ENCODE data around the gene CDC42BPB. TPM values are rescaled to one million over a fixed set of nuclear protein-coding genes. Genes with fewer than 3 reads are reported as not detected.

The CDC42BPB gene
- total RNA-seq, 1 experiment from 2014 or later: 103 TPM

- Histone ChIP-seq H3K56ac (ENCODE audit: insufficient read length, low read depth, low read length) (no peak overlapping the region), H4K5ac (ENCODE audit: insufficient read length, low read depth, low read length) (no peak overlapping the region), H3K4ac (ENCODE audit: low read depth, low read length) (no peak overlapping the region), H3K14ac (ENCODE audit: insufficient read depth, low read length) (peak overlapping the region; percentile 26), H2BK5ac (ENCODE audit: insufficient read length, low read length) (no peak overlapping the region), H3T11ph (ENCODE audit: low read length) (no peak overlapping the region), H3K27me3 (ENCODE audit: insufficient read depth, low read length) (no peaks in the 10 kb centered on the region), H3K23ac (ENCODE audit: insufficient read length, low read depth, low read length) (no peak overlapping the region), H3K9me3 (ENCODE audit: control insufficient read depth, low read depth, low read length) (no peaks in the 10 kb centered on the region), H3K9ac (ENCODE audit: extremely low read depth, insufficient read length, low read length) (peak overlapping the region; percentile 50), H2BK20ac (ENCODE audit: low read depth, low read length, poor library complexity, severe bottlenecking) (no peak overlapping the region), H3K4me1 (ENCODE audit: insufficient read depth, low read length) (no peaks in the 10 kb centered on the region; the same call in 1 of the 2 replicates), H4K20me1 (ENCODE audit: control insufficient read depth, insufficient read depth, insufficient read length) (no peaks in the 10 kb centered on the region), H4K91ac (ENCODE audit: insufficient read length, low read depth, low read length) (no peak overlapping the region), H3K18ac (ENCODE audit: insufficient read length, low read depth, low read length) (no peak overlapping the region), H2BK15ac (ENCODE audit: low read depth, low read length) (no peak overlapping the region), H3K4me2 (ENCODE audit: insufficient read depth, insufficient read length, low read length) (peak overlapping the region; percentile 61), H3K27ac (ENCODE audit: insufficient read length, low read depth, low read length) (no peak overlapping the region), H3K23me2 (ENCODE audit: insufficient read length, low read depth, low read length, poor library complexity, severe bottlenecking) (peaks cover 10% of the 10 kb centered on the region), H2AK5ac (ENCODE audit: insufficient read length, low read length) (no peak overlapping the region), H2AFZ (ENCODE audit: low read length) (no peak overlapping the region), H2BK120ac (ENCODE audit: low read depth, low read length, poor library complexity, severe bottlenecking) (no peak overlapping the region), H4K8ac (replicated peaks; ENCODE audit: insufficient read length, low read depth, low read length) (no peak overlapping the region), H3K79me1 (ENCODE audit: insufficient read depth, low read depth, low read length, poor library complexity, severe bottlenecking) (peaks cover 14% of the 10 kb centered on the region), H2BK12ac (ENCODE audit: insufficient read length, low read depth, low read length) (no peak overlapping the region), H3K79me2 (ENCODE audit: insufficient read depth, low read length) (peaks cover 24% of the 10 kb centered on the region; the same call in 1 of the 2 replicates)
- Mint-ChIP-seq H3K4me1 (peaks cover 22 to 33% of the 10 kb centered on the region in 2 experiments), H3K4me3 (peak overlapping the region; percentile 93 to 96), H3K27ac (peak overlapping the region in 2 of 3 experiments; percentile 44 to 69; a peak in 2 of 7 replicates), H3K27me3 (ENCODE audit: low read depth) (no peaks in the 10 kb centered on the region), H3K36me3 (ENCODE audit: insufficient read depth in 1 of 3, low read depth in 3 of 3) (peaks cover 0 to 8% (median 4%) of the 10 kb centered on the region in 3 experiments; a peak in 4 of 7 replicates), H3K9me3 (no peaks in the 10 kb centered on the region; a peak in 1 of 5 replicates)
- WGBS (ENCODE audit: extremely low coverage, insufficient read length, low lambda C conversion rate): no CpG with 5 or more reads among the region's 50 CpGs
- no peak for TF ChIP-seq CTCF (conservative IDR thresholded peaks at IDR 0.05)
- DNase-seq: peak; percentile 69
Observed at GRCh38 chr14:103056322-103057027, 874 bp downstream of the CDC42BPB start.

Data from H9 (cell line).